Mesangial cell (primary cell): Measurements from ENCODE around the gene CABCOCO1. TPM values are rescaled to one million over a fixed set of nuclear protein-coding genes. Genes with fewer than 3 reads are reported as not detected.

Source experiments
- total RNA-seq: library from RNA; depleted of rRNA; stranded (reverse); fragments of >200 nt; gene quantifications from 2 replicates; pipeline ENCODE4 v1.2.3, GENCODE V29; 2015

CABCOCO1 gene
- 0.16 and 1.5 TPM in 2 replicates for total RNA-seq

GRCh38 chr10:61662794-61663259 lies at the start of gene CABCOCO1:
Gene CABCOCO1 (plus strand): TSS chr10:61662929. CDS start chr10:61662973, 44 bp downstream.

Other genes starting within 250 kb of the CABCOCO1 start
- under 0.01 and 0.89 TPM in 2 replicates for gene TMEM26, start 209.5 kb upstream of the CABCOCO1 start, total RNA-seq
- 21.7 and 39.4 TPM in 2 replicates for gene ARID5B, start 238.8 kb downstream of the CABCOCO1 start, total RNA-seq